Activated effector memory CD4-positive, alpha-beta T cell treated with Interleukin-2 at 50 U/mL for 16 hours (primary cell): ENCODE measurements around the gene RAET1E.
A peak's percentile ranks its signal among the peaks of the same experiment; 100 is the strongest.
"Not testable (repeated sequence)": the region's sequence is repeated elsewhere in the genome, so short reads cannot be mapped to it uniquely, and the experiment has no call there.

Experiments used
- DNase-seq: peaks from one replicate; pipeline ENCODE4 v3.0.0-alpha.2; 2020

RAET1E gene, protein sequence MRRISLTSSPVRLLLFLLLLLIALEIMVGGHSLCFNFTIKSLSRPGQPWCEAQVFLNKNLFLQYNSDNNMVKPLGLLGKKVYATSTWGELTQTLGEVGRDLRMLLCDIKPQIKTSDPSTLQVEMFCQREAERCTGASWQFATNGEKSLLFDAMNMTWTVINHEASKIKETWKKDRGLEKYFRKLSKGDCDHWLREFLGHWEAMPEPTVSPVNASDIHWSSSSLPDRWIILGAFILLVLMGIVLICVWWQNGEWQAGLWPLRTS

GRCh38 chr6:149897855-149898744 lies at the start of gene RAET1E:
Gene RAET1E, minus strand, starts transcription at chr6:149898113. Its CDS starts 7,212 bp downstream, at chr6:149890901.
- no peak for DNase-seq

DNA sequence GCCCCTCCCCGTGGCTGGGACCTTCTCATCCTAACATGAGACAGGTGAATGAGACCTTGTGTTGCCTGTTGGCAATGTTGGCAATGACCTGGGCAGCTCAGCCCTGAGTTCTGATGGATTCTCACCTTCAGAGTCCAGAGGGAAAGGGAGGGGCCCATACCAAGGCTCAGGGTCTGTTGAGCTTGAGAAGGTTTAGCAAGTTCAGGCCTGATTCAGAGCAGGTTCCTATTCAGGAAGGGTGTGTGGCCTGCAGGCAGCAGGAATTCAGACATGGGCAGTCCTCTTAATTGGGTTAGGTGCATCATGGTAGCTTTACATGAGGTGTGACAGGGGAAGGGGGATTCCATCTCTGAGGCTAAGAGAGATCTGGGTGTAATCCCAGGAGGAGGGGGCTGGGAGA lies 49.6 kb upstream of the RAET1E start:
- not testable (repeated sequence) for DNase-seq

GRCh38 chr6:149946631-149947030 lies 48.7 kb upstream of the RAET1E start:
- not testable (repeated sequence) for DNase-seq

- DNase-seq, result not testable (repeated sequence)
Measured at GRCh38 chr6:149945276-149945675, 47.4 kb upstream of the RAET1E start.

DNA sequence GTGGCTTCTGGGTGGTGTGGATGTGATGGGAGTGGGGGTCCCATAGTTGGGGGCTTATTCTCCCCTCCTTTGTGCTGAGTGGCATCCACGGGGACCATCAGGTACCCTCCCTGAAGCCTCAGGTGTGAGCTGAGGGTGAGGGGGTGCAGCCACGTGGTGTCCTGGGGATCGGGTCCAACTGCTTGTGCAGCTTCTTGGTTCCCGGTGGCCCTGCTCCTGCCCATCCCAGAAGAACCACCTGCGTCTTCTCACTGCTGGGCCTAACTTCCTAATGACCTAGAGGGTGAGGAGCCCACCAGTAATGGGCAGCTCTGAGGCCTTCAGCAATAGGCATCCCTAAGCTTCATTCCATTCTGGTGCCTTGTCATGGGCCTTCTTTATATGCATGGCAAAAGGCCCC lies 45.4 kb upstream of the RAET1E start:
- not testable (repeated sequence) for DNase-seq

DNA sequence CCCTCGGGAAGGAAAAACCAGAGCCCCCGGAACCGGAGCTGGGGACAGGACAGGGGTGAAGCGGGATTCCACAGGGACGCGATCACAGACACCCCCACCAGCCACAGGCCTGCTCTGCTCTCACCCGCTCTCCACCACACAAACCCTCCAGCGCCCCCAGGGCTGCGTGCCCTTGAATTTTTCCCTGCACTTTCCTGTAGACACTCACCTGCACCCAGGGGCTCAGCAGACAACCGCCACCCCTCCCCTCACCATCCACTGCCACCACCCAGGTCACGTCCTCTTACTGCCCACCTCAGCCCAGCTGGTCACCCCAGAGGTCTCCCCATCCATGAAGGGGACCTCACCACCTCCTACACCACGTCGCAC lies 44.5 kb upstream of the RAET1E start:
- DNase-seq, result no peak

GRCh38 chr6:149941583-149942460 lies 43.9 kb upstream of the RAET1E start, which contains the start of gene ULBP2:
Gene ULBP2, plus strand, starts transcription at chr6:149942014. Its CDS starts 59 bp downstream, at chr6:149942073.
- DNase-seq, result peak; percentile 79

- no peak for DNase-seq
Measured at GRCh38 chr6:149940672-149940982, 42.7 kb upstream of the RAET1E start.

DNA sequence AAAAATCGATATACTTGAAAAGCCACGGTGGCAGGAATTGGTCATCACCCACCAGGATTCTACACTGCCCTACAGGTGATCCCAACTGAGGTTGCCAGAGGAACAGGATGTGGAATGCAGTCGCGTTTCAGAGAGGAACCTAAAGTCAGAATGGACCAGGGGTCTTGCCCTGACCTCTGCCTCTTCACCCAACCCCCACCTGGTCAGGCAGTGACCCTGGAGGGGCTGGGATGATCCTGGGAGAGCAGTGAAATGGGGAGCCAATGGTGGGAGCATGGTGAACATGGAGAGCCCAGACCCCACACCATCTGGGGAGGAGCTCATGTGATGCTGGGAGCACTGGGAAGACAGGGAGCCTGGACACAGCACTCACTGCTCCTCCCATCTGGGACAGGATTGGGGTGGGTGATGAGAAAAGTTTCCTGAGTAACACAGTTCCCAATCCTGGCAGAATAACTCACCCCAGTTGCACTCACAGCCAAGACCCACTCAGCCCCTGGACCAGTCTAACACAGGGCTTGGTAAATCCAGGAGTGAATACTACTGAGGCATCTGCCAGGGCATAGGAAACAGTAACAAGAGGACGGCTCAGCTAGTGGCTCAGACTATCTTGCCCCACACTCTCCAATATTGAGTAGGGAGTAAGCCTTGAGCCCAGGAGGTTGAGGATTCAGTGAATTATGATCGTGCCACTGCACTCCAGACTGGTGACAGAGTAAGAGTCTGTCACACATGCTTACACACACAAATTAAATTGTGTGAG lies 42.2 kb upstream of the RAET1E start:
- no peak for DNase-seq

DNA sequence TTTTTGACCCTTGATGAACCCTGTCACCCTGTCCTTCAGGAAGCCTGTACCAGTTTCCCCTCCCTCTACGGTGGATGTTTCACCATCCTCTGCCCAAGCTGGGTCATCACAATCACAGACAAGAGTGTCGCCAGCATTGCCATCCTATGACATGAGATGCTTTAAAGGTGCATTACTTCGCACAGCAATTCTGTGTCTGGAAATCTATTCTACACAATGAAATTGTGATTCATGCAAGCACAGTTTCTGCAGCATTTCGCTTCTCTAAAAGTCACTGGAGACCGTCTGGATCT lies 41.4 kb upstream of the RAET1E start:
- no peak for DNase-seq

GRCh38 chr6:149938571-149939355 lies 40.9 kb upstream of the RAET1E start:
- DNase-seq, result no peak

GRCh38 chr6:149938013-149938570 lies 40.2 kb upstream of the RAET1E start:
- not testable (repeated sequence) for DNase-seq

- DNase-seq, result no peak
Measured at GRCh38 chr6:149936743-149937142, 38.8 kb upstream of the RAET1E start.

DNA sequence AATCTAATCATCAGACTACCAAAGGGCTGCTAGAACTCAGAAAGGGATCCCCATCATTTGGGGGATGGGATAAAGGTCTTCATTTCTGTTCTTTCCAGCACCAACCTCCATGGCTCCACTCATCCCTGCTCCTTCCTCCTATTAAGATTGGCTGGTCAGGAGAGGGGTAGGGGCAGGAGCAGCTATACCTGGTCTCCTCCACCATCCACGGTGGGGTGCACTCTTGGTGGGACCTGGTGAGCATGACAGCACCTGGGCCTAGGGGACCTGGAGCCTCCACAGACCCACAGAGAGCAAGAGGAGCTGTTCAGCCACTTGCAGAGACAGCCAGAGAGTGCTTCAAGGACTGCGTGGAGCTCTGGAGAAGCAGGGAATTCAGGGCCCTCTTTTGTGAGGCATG lies 37.8 kb upstream of the RAET1E start:
- DNase-seq, result no peak

DNA sequence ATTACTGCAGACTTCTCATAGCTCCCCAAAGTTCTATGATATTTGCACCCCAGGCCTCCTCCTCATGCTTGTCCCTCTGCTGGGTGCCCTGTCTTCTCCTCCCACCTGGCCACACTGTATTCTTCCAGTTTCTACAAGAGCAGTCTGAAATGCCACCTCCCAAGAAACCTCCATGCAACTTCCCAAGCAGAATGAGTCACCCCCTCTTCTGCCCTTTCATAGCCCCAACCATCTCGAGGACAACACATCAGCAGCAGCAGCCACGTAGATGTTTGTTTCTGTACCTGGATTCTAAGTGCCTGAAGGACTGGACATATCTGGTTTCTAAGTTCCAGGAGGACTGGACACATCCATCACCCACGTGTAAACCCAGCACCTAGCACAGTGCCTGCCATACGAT lies 37.3 kb upstream of the RAET1E start:
- DNase-seq, result no peak

- peak; percentile 37 for DNase-seq
Measured at GRCh38 chr6:149934249-149935156, 36.6 kb upstream of the RAET1E start.

GRCh38 chr6:149933461-149933860 lies 35.5 kb upstream of the RAET1E start:
- no peak for DNase-seq

DNA sequence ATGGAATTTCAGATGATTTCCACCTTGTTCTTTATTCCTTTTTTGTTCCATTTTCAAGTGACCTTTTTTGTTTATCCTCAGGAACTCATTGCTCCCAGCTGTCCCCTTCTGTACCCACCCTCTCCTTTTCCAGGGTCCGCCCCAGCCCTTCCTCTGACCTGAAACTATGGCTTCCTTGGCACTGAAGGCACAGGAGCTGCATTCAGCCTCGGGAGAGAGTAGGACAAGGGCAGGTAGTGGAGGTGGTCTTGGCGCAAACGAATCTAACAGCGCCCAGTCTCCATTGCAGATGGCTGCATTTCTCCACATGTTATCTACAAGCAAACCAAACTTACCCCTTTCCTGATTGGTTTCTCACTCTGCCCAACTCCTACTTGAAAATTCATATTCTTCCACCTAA lies 35.1 kb upstream of the RAET1E start:
- no peak for DNase-seq

DNA sequence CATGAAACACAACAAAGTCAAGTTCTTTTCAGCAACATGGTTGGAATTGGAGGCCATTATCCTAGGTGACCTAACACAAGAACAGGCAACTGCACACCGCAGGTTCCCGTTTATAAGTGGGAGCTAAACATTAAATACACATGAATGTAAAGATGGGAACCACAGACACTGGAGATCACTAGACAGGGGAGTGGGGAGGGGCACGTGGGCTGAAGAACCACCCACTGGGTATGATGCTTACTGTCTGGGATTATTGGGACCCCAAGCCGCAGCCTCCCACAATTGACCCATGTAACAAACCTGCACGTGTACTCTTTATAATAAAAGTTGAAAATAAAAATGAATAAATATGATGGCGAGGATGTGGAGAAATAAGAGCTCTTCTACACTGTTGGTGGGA lies 33.6 kb upstream of the RAET1E start:
- DNase-seq, result no peak

DNA sequence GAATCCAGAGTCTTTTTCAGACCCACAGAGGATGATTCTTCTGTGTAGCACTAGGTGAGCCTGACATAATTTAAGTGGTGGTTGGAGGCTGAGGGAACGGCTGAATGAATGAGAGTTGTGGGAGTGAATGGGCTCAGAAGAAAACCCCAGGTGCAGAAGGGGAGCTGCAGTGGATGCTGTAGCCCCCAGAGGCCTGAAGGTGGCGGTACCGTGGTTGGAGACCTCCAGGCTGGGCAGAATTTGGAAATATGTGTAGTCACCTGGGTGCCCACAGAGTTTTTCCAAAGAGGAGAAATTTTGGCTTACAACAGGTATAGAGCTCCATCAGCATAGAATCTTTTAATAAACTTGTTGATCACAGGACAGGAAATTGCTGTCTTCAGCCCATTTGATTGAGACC lies 31.5 kb upstream of the RAET1E start:
- DNase-seq, result no peak
